Measurements from ENCODE around the gene CYS1.
"Not testable (repeated sequence)": the region's sequence is repeated elsewhere in the genome, so short reads cannot be mapped to it uniquely, and the experiment has no call there.

CYS1 gene

DNA sequence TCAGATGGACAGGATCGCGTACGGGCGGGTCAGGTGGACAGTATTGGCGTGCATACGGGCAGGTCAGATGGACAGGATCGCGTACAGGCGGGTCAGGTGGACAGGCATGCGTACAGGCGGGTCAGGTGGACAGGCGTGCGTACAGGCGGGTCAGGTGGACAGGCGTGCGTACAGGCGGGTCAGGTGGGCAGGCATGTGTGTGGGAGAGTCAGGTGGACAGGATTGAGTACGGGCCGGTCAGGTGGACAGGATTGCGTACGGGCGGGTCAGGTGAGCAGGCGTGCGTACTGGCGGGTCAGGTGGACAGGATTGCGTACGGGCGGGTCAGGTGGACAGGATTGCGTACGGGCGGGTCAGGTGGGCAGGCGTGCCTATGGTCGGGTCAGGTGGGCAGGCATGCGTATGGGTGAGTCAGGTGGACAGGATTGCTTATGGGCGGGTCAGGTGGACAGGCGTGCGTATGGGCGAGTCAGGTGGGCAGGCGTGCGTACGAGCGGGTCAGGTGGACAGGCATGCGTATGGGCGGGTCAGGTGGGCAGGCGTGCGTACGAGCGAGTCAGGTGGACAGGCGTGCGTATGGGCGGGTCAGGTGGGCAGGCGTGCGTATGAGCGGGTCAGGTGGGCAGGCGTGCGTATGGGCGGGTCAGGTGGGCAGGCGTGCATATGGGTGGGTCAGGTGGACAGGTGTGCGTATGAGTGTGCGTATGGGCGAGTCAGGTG is 68.4 kb downstream of the CYS1 start:
- not testable (repeated sequence) for DNase-seq

DNA sequence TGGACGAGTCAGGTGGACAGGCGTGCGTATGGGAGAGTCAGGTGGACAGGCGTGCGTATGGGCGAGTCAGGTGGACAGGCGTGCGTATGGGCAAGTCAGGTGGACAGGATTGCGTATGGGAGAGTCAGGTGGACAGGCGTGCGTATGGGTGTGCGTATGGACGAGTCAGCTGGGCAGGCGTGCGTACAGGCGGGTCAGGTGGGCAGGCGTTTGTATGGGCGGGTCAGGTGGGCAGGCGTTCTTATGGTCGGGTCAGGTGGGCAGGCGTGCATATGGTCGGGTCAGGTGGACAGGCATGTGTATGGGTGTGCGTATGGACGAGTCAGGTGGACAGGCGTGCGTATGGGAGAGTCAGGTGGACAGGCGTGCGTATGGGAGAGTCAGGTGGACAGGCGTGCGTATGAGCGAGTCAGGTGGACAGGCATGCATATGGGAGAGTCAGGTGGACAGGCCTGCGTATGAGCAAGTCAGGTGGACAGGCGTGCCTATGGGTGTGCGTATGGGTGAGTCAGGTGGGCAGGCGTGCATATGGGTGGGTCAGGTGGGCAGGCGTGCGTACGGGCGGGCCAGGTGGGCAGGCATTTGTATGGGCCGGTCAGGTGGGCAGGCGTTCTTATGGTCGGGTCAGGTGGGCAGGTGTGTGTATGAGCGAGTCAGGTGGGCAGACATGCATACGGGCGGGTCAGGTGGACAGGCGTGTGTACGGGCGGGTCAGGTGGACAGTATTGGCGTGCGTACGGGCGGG is 69.2 kb downstream of the CYS1 start:
- DNase-seq: not testable (repeated sequence)

DNA sequence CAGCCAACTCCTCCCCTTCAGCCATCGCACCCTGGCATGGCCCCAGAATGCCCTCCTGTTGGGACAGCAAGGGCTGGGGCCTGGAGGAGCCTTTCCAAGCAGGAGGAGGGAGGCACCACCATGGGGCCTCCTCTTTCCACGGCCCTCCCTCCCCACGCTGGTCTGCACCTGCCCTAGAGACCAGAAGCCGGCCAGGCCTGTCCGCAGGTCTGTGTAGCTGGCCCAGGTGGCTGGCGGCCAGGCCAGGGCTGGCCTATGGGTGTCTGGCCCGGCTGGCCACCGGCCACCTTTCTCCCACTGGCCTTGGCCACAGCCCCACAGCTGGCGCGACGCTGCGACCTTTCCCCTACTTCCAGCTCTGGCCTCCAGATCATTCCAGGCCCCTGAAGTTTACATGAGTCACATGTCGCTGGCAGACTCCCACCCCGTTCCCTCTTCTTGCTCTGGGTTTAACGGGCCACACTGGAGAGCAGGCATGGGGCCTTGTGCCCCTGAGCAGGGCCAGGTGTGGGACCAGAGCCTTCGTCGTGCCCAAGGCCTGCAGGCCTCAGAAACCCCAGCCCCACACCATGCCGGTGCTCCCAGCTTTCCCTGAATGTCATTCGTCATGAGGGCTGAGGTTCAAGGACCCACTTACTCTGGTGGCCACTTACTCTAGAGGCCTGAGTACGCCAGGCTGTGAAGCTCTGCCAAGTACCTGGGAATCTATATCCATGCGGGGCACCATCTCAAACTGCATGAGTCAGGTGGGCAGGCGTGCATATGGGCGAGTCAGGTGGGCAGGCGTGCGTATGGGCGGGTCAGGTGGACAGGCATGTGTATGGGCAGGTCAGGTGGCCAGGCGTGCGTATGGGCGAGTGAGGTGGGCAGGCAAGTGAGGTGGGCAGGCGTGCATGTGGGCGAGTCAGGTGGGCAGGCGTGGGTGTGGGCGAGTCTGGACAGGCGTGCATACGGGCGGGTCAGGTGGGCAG is 70.1 kb downstream of the CYS1 start:
- no peak for DNase-seq

DNA sequence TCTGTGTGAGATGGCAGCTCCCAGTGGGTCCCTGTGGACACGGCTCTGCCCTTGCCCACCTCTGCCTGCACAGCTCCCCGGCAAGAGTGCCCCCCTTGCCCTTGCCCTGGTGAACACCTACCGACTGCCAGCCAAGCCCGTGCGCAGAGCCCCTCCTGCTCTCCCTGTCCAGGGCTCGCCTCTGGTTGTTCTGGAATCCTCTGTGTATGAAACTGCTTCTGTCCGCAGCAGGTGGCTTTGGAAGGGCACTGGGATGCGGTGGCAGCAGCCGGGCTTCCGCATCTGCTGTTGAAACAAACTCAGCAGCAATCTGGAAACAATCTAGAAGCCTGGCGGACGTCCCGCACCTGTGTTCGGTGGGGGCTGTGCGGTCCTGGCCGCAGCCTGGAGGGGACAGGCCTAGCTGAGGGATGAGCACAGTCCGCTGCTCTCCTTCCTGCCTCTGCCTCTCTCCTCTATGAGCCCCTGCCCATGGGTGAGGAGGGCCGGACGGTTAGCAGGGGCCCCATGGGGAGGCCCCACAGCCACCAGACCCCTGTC is 70.9 kb downstream of the CYS1 start:
- DNase-seq: no peak

DNA sequence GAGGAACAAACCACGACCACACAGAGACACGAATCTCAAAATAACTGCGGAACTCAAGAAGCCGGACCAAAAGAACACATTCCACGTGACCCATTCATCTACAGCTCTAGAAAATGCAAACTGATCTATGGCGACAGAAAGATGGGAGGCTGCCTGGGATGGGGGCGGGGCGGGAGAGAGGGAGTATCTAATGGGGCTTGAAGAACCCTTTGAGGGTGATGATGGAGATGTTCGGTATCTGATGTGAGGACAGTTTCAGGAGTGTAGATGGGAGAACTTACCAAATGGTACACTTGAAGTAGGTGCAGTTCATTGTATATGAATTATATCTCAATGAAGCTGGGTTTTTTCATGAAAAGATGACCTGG is 71.4 kb downstream of the CYS1 start:
- no peak for DNase-seq

DNA sequence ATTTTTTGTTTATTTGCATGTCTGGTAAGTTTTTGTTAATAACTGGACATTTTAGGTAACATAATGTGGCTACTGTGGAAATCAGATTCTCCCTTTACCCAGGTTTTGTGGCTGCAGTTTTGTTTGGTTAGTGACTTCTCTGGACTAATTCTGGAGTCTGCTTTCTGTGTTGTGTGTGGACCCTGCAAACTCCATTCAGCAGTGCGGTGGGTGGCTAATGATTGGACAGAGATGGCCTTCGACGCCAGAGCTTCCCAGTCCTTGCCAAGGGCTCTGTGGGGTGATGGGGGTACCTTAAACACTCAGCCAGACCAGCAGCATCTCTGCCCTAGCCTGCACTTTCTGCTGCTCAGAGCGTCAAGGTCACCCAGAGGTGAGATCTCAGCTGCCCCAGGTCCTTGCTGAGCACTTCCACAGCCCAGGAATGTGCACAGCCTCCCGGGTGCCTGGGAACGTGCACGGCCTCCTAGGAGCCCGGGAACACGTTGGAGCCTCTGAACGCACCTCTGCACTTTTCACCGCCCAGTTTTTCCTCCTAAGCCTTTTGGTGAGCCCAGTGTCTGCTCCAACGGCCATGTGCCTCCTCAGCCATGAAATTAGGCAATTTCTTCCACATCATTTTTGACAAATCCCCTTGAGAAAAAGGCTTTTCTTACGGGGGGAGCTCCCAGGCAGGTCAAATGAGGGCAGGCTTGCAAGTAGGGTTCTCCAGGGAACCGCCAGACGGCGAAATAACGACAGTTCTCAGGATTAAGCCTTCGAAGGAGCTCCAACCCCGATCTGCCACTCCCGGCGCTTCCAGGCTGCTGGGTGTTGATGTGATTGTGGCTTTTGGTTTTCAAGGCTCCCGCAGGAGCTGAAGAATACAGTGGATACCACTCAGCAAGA is 72.0 kb downstream of the CYS1 start:
- peak; percentile 45 for DNase-seq

DNA sequence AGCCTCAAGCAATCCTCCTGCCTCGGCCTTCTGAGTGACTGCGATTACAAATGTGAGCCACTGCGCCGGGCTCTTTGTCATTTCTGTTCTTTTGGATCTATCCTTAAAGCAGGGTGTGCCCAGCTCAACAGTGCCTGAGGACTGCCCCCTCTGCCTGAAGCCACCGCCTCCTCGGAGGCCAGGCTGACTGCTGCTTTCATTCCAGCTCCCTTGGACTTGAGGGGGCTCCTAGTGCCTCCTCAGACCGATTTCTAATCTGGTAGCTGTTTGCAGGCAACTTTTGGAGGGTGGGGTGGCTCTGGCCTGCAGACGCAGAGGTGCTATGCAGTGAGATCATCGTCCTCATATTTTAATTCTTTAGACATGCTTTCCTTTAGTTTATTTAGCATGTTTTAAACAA is 72.8 kb downstream of the CYS1 start:
- DNase-seq: no peak

Data from NCI-H2171 (cell line).